IPS DF 6.9 (cell line): ENCODE results near the gene FRMD4A.

Source experiments
- DNase-seq: peaks from one replicate; pipeline ENCODE4 v3.0.0-alpha.2; 2013; ENCODE audit warnings: low read depth, low spot score
- H3K27ac ChIP-seq: one replicate; pipeline ENCODE4 v1.5.1; 2013; ENCODE audit warnings: low read length, control low read depth
- H3K27me3 ChIP-seq: 2 replicates; pipeline ENCODE4 v1.6.1; 2013; ENCODE audit warnings: mild to moderate bottlenecking, low read length; ENCODE audit not compliant: control insufficient read depth, insufficient read depth
- H3K36me3 ChIP-seq: 2 replicates; pipeline ENCODE4 v1.6.1; 2013; ENCODE audit warnings: low read length; ENCODE audit not compliant: control insufficient read depth, insufficient read depth
- H3K4me1 ChIP-seq: 2 replicates; pipeline ENCODE4 v1.6.1; 2013; ENCODE audit warnings: low read length; ENCODE audit not compliant: control insufficient read depth, insufficient read depth
- H3K4me3 ChIP-seq: 2 replicates; pipeline ENCODE4 v1.5.1; 2013; ENCODE audit warnings: mild to moderate bottlenecking, low read length
- H3K9me3 ChIP-seq: 2 replicates; pipeline ENCODE4 v1.6.1; 2013; ENCODE audit warnings: low read length, inconsistent platforms; ENCODE audit not compliant: control insufficient read depth, insufficient read depth
- WGBS: extraction: QIAGEN DNeasy Blood & Tissue Kit; methylation state at CpG from one replicate; pipeline ENCODE4 v1.1.7; 2013; ENCODE audit warnings: mixed read lengths, missing lambda C conversion rate; ENCODE audit not compliant: insufficient read length, insufficient coverage; 5-methylcytosine and 5-hydroxymethylcytosine counted together

The FRMD4A gene

DNA sequence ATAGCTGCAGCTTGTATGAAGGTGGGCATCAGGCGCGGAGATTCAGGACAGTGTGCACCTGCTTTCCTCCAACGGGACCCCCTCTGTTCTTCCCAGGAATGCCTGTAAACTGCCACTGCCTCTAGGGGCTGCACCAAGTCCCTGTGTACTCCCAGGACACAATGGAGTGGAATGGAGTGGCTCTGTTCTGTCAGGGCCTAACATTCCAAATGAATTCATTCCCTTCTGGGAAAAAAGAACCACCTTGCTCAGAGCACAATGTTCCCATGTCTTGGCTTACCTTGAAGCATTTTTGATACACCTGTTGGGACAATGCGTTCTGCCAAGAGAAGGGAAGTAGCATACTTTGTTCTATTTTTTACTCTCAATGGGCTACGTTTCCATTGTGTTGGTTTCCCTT lies 339.4 kb downstream of the FRMD4A start:
- Histone ChIP-seq H3K4me1 (0 out of 2 replicates have a peak, but pooled peaks cover 2% of the 10 kb centered on the region), H3K9me3 (no peaks in the 10 kb centered on the region), H3K27me3 (no peaks in the 10 kb centered on the region), H3K27ac (no peak overlapping the region), H3K4me3 (no peak overlapping the region), H3K36me3 (no peaks in the 10 kb centered on the region)
- WGBS = no CpG with 5 or more reads among the region's 5 CpGs
- DNase-seq = no peak

DNA sequence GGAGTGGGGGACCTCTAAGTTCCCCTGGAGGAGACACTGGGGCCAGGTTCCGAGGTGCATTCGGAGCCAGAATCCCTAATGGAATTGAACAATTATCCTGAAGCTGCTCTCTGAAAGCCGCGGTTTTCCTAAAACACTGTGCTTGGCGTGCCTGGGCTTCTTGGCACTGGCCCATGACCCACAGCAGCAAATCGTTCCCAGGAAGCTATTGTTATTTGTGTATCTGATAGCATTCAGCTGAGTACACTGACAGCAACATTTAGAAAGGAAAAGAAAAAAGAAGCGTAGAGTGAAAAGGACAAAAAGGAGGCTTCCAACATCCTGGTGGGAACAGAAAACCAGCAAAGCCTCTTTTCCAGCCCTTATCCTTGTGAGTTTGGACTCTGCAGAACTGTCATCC lies 339.8 kb downstream of the FRMD4A start:
- DNase-seq = no peak
- H3K4me3 ChIP-seq = no peak overlapping the region
- no peak overlapping the region for H3K27ac ChIP-seq
- no peaks in the 10 kb centered on the region for H3K36me3 ChIP-seq
- H3K27me3 ChIP-seq = no peaks in the 10 kb centered on the region
- whole genome bisulfite sequencing = no CpG with 5 or more reads among the region's 7 CpGs
- no peaks in the 10 kb centered on the region for H3K9me3 ChIP-seq
- H3K4me1 ChIP-seq = 0 out of 2 replicates have a peak, but pooled peaks cover 2% of the 10 kb centered on the region

DNA sequence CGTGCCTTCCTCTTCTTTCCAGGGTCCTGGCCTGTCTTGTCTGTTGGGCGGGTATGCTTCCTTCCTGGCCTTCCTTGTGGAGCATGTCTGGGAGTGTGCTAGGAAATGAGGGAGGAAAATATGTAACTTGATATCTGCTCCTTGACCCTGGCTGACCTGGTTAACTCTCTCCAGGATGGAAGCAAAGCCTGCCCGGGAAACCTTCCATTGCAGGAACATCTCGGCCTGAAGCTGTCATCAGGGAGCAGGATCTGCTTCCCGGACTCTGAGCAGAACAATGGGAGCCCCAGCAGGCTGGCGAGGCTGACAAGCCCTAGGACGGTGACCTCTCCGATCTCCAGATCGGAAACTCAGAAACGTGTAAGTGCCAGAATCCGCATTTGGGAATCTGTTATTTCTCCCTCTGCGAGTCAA lies 340.3 kb downstream of the FRMD4A start:
- no peaks in the 10 kb centered on the region for H3K27me3 ChIP-seq
- no peak overlapping the region for H3K27ac ChIP-seq
- no peaks in the 10 kb centered on the region for H3K9me3 ChIP-seq
- no peaks in the 10 kb centered on the region for H3K36me3 ChIP-seq
- no peak overlapping the region for H3K4me3 ChIP-seq
- no peak for DNase-seq
- H3K4me1 ChIP-seq = 0 out of 2 replicates have a peak, but pooled peaks cover 2% of the 10 kb centered on the region
- WGBS = no CpG with 5 or more reads among the region's 12 CpGs

DNA sequence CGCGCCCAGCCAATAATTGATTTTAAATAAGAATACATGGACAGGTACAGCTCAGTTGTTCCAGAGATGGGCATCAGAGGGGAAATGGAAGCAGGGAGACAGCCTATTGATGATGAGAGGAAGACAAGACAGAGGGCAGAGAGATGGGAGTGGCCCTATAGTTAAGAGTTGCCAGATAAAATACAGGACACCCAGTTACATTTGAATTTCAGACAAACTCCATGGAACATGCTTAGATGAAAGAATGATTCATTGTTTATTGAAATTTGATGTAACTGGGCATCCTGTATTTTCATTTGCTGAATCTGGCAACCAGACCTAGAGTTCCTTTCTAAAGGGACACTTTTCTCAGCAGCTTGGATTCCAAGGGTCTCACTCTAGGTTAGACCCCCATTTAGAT lies 341.1 kb downstream of the FRMD4A start:
- Histone ChIP-seq H3K4me3 (no peak overlapping the region), H3K36me3 (no peaks in the 10 kb centered on the region), H3K27ac (no peak overlapping the region), H3K27me3 (no peaks in the 10 kb centered on the region), H3K4me1 (0 out of 2 replicates have a peak, but pooled peaks cover 2% of the 10 kb centered on the region), H3K9me3 (no peaks in the 10 kb centered on the region)
- WGBS = no CpG with 5 or more reads among the region's 2 CpGs
- DNase-seq = no peak

DNA sequence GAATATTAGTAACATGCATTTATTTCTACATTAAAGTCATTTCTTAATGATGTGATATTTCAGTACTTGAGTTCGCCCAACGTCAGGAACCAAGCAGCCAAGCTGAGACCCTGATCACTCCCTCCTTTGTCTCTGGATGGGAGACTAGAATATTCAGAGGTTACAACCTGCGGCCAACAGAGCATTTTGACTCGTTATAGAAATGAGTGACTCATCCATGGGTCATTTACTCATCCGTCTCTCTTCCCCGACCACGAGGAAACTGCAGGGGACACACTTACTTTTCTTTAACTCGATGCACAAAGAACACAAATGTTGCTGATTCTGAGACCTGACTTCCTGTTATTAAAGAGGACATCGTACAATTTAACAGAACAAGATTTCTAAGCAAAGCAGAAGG lies 343.3 kb downstream of the FRMD4A start:
- no peak for DNase-seq
- Histone ChIP-seq H3K27ac (no peak overlapping the region), H3K36me3 (no peaks in the 10 kb centered on the region), H3K4me3 (no peak overlapping the region), H3K9me3 (no peaks in the 10 kb centered on the region), H3K4me1 (0 out of 2 replicates have a peak, but pooled peaks cover 2% of the 10 kb centered on the region), H3K27me3 (no peaks in the 10 kb centered on the region)
- WGBS = no CpG with 5 or more reads among the region's 9 CpGs

DNA sequence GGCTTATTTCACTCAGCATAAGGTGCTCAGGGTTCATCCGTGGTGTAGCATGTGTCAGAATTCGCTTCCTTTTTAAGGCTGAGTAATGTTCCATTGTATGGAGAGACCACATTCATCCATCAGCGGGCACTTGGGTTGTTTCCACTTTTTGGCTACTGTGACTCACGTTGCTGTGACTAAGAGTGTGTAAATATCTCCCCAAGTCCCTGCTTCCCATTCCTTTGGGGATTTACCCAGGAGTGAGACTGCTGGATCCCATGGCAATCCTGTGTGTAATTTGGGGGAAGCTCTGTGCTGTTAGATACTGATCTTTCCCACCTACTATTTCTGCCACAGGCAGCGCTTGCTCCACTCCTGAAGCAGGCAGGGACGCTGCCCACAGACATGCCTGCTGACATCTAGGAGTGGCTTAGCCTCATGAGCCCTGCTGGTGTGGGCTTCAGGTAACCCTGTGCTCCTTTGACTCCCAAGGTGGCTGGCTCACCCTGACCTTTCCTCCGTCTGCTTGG lies 346.0 kb downstream of the FRMD4A start:
- Histone ChIP-seq H3K27ac (no peak overlapping the region), H3K36me3 (no peaks in the 10 kb centered on the region), H3K9me3 (no peaks in the 10 kb centered on the region), H3K4me1 (no peaks in the 10 kb centered on the region), H3K27me3 (no peaks in the 10 kb centered on the region), H3K4me3 (no peak overlapping the region)
- WGBS = no CpG with 5 or more reads among the region's 7 CpGs
- no peak for DNase-seq

DNA sequence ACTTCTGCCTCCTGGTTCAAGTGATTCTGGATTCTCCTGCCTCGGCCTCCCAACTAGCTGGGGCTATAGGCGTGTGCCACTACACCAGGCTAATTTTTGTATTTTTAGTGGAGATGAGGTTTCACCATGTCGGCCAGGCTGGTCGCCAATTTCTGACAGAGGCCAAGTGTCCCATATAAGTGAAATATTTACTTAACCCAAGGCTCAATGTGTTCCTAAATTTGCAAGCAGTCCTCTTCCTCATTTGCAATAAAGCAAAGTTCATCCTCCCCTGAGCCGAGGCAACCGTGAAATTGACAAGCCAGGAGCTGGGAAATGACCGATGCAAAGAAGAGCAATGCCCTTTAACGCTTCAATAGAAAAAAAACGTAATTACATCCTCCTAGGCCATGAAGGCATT lies 347.7 kb downstream of the FRMD4A start:
- WGBS = no CpG with 5 or more reads among the region's 9 CpGs
- Histone ChIP-seq H3K4me1 (no peaks in the 10 kb centered on the region), H3K27me3 (no peaks in the 10 kb centered on the region), H3K9me3 (no peaks in the 10 kb centered on the region), H3K4me3 (no peak overlapping the region), H3K36me3 (no peaks in the 10 kb centered on the region), H3K27ac (no peak overlapping the region)
- DNase-seq = no peak

DNA sequence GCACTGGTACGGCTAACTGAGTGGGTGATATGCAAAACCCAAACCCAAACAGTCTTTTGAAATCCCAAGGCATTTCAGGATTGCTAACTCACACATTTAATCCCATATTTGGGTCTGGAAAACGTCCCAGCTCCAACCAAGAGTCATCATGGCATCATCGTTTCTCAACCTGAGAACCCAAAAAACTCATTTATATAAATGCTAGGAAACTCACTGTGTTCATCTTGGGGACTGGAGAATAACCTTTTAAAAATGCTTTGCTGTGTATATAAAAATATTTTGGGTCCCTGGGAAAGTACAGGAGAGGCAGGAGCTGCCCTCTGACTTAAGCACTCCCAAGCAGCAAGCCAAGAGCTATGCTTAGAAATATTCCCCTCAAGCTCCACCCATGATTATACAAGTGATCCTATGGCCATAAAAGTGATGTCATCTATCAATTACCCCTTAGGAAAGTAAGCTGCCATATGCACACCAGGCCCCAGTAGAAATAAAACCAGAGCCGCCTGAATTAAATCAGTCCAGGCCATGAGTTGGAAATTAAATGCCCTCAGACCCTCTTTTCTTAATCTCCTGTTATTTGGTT lies 352.1 kb downstream of the FRMD4A start:
- DNase-seq = no peak
- no peak overlapping the region for H3K27ac ChIP-seq
- no peak overlapping the region for H3K4me3 ChIP-seq
- H3K9me3 ChIP-seq = no peaks in the 10 kb centered on the region
- H3K27me3 ChIP-seq = no peaks in the 10 kb centered on the region
- H3K4me1 ChIP-seq = peaks cover 2% of the 10 kb centered on the region; the same call in 1 of the 2 replicates
- WGBS = no CpG with 5 or more reads among the region's 4 CpGs
- no peaks in the 10 kb centered on the region for H3K36me3 ChIP-seq

DNA sequence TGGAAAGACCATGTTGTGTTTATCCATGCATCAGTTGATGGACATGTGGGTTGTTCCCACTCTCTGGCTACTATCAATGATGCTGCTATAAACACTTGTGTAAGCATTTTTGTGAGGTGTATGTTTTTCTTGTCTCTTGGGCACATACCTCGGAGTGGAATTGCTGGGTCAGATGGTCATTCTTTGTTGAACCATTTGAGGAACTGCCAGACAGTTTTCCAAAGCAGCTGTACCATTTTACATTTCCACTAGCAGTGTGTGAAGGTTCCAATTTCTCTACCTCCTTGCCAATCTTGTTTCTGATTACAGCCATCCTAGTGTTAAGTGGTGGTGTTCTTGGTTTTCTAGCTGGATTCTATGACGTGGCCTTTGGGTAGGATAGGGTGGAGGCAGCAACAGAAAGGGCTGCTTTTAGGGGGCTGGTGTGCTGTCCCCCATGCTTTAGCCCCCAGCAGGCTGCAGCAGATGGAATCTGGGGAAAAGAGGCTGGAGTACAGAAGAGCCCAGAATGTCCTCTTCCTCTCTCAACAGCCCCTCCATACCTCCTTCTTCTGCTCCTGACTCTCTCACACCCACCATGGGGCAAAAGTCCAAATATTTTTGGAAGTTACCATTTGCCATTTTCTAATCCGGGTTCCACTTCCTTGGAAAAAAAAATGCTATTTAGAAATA lies 352.7 kb downstream of the FRMD4A start:
- Histone ChIP-seq H3K27me3 (no peaks in the 10 kb centered on the region), H3K4me3 (no peak overlapping the region), H3K9me3 (no peaks in the 10 kb centered on the region), H3K36me3 (no peaks in the 10 kb centered on the region), H3K27ac (no peak overlapping the region), H3K4me1 (peaks cover 2% of the 10 kb centered on the region; the same call in 1 of the 2 replicates)
- no CpG with 5 or more reads among the region's 3 CpGs for WGBS
- DNase-seq = no peak

DNA sequence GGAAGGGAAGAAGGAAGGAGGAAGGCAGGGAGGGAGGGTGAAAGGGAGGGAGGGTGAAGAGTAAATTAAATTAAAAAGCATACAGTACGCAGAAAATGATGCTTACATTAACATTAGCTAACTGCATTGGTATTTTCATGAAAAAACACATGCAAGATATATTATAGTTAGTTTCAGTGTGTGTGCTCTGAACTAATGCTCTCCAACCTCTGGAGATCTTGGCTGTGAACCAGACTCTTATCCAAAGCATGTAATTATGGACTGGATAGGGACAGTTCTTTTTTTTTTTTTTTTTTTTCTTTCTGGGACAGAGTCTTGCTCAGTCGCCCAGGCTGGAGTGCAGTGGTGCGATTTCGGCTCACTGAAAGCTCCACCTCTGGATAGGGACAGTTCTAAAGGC lies 357.0 kb downstream of the FRMD4A start:
- H3K9me3 ChIP-seq = no peaks in the 10 kb centered on the region
- H3K27ac ChIP-seq = no peak overlapping the region
- H3K4me1 ChIP-seq = peaks cover 4% of the 10 kb centered on the region
- WGBS = no CpG with 5 or more reads among the region's 4 CpGs
- H3K36me3 ChIP-seq = no peaks in the 10 kb centered on the region
- H3K27me3 ChIP-seq = no peaks in the 10 kb centered on the region
- no peak for DNase-seq
- no peak overlapping the region for H3K4me3 ChIP-seq
